Cerebellar cortex (tissue), 1 donor: ENCODE results near the gene HOXC9.

Experiments used
- DNase-seq: peaks from one replicate; pipeline ENCODE4 v3.0.0-alpha.2; 2015; ENCODE audit warnings: low spot score

Gene HOXC9

DNA sequence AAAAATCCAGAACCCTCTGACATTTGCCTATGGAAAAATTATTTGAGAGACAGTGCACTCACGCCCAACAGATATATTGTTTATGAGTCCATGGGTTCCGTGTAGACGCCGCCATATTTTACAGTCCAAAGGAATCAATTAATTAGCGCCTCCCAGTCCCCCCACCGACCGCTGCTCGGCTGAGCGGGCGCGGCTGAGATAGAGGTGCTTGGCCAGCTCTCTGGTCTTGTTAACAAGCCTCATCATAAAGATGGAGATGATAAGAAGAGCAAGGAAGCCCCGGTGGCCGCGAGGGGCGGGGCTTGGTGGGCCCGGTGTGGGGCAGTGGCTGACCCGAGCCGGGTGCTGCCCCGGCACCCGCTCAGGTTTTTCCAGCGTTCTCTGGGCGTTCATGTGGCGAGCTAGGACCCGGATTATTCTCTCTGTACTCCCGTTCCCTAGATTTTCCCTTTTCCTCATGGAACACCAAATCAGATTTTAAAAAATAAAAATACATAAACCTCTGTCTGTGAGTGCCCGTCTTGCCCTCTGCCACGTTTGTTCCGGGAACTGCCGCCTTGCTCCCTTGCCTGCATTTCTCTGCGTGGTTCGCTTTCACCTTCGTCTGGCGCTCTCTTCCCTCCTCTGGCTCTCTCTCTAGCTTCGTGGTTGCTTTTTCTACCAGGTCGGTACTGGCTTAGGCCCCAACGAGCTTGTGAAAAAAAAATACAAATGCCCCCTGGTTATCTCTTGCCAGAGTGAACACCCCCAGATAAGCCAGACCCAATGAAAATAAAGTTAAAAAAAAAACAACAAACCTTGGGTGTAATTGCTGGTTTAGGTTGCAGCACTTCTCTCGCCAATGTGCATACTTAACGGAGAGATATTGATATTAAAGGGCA is 36.3 kb upstream of the HOXC9 start:
- no peak for DNase-seq

- DNase-seq: no peak
These were observed 35.6 kb upstream of the HOXC9 start for GRCh38 chr12:53964315-53964713.

DNA sequence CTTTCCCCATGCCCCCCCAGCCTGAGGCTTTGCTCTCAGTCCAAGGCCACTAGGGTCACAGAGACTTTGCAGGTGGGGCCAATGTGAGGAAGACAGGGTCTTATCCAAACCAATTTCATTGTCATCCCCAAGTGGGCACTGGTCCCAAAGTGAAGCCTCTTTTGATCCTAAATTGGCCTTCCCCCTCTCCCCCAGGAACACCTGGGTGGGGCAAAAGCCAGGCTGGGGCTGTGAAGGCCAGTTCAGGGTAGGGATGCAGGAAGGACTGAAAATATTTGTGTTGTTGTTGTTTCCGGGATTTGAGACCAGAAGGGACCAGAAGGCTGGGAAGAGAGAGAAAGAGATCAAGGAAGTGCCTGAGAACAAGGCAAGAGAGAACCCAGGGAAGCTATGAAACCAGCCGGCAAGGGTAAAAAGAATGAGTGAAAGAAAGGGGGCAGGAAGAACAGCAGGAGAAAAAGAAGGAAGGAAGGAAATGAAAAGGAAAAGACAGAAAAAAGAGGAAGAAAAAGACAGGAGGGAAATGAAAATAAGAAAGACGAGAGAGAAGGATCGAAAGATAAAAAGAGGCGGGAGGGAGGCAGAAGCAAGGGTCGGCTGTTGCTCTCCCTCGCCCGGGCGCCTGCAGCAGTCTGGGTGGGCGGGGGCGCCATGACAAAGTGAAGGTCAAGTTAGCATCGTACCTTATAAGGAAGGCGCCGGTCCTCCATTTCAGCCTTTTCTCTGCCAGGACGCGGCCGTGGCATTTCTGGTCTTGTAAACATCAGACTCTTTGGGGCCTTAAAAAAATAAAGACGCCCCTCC is 34.5 kb upstream of the HOXC9 start:
- DNase-seq: no peak

DNA sequence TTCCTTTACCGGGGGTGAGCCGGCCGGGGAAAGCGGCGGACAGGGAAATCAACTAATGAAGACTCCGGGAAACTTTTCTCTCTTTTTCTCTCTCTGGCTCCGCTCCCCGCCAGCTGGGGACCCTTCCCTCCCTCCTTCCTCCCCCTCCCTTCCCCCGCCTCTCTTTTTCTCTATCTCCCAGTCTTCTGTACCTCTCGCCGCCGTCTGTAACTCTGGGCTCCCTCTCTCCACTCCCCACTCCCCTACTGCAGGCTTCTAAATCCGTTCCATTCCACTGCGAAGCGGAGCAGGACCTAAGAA is 33.9 kb upstream of the HOXC9 start:
- DNase-seq: no peak

DNA sequence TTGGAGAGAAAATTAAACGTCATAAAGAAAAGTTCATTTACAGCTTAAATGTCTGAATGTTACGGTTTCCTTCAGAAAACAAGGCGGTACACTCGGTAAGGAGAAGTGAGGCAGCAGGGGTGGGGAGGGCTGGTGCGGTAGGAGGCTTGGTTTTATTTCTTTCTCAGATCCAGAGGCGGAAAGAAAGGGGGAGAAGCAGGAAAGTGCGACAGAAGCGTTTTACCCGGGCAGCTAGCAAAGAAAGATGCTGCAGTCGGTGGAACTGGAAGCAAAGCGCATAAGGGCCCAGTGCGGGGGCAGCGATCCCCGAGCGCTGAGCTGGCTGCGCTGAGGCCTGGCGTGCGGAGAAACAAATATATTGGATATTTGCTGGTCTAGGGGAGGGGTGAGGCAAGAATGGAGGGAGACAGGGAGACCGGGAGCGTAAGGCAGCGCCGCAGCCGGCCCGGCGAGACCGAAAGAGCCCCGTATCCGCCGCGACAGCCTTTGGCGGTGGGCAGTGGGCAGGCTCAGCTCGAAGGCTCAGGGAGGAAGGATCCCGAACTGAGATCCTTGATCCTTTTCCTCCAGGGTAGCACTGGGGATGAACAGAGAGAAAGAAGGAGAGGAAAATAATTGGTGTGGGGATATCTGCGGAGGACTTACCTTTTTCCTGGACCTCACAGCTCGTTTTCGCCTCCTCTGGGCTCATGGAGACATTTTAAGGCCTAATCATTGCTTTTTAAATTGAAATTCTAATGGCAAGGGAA is 33.4 kb upstream of the HOXC9 start:
- DNase-seq: no peak

DNA sequence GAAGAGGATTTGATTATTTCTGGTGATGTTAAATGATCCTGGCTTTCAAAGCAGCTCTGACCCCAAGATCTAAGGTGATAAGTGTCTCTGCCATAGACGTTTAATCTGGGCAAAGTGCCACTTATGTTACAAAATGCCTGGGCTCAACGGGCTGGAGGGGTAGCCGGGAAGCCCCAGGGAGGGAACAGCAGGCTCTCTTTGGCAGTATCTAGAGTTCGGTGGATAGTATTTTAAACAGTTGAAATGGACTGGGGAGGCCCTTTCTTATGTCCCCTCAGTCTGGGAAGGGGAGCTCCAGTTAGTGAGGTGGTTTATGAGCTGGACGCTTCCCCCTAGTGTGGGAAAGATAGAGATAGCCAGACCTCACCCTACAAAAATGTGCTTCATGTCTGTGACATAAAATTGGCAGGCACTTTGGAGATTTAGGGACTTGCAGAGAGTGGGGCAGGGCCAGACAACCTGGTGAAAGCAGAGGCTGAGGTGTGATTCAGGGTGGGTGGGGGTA is 32.5 kb upstream of the HOXC9 start:
- DNase-seq: no peak

- no peak for DNase-seq
These were observed 31.5 kb upstream of the HOXC9 start for GRCh38 chr12:53968214-53969127.

DNA sequence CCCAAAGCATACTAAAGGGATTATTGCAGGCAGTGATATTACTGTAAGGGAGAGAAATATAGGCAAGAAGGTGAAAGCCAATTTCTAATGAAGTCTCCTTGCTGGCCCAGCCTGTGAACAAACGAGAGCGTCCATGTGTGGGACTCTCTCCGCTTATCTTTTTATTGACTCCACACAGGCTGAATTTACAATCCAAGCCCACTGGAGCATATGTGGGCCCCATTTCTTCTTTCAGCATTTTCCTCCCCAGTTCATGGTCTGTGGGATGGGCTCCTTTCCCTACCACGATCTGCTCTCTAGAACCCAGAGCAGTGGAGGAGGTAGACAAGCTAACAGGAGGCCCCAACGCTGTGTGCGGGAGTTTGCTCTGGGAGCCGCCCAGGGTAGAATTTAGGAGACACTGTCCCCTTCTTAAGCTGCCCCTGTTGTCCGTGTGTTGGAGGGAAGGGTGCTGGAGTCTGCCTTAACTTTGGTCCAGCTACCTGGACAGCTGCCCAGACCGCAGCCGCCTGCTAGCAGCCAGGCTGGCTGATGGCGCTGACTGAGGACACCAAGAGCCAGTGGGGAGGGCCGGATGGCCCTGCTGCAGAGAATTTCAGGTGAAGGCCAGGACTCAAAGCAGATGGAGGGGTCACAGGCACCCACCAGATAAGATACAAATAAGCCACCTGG is 30.2 kb upstream of the HOXC9 start:
- DNase-seq: no peak

GRCh38 chr12:53970451-53970850 is 29.5 kb upstream of the HOXC9 start:
- DNase-seq: no peak

DNA sequence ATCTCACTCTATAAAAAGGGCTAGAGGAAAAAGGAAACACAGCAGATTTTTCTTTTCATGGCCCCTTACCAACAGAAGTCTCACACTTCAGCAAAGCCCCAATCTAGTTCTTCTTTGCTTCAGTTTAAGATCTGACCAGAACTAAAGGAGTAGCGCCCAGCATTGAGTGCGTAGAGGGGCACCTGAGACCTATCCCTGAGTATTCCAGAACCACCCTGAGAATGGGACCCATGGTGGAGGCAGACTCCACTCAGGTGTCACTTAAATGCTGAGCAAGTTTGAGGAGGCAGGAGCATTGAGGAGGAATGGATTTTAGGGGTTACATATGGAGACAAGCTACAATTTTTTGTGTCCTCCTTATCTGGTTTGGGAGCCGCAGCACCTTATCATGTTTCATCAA is 28.8 kb upstream of the HOXC9 start:
- no peak for DNase-seq

DNA sequence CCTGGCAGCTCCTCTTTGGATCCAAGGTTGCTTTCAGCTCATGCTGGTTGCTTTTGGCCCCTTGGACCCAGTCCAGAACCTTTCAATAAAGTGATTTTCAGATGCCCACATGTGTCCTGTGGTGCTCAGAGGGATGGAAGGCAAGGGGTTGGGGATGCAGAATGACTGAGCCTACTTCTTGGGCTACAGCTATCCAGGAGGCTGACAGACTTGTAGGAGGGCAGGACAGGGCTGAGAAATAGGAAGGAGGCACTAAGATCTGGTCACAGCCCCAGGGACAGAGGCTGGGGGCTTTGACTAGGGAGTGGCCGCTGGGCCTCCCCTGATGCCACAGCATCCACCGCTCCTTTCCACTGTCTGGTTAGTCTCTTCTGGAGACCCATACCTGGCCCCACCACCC is 28.3 kb upstream of the HOXC9 start:
- no peak for DNase-seq

GRCh38 chr12:53972152-53972702 is 27.7 kb upstream of the HOXC9 start:
- no peak for DNase-seq

DNA sequence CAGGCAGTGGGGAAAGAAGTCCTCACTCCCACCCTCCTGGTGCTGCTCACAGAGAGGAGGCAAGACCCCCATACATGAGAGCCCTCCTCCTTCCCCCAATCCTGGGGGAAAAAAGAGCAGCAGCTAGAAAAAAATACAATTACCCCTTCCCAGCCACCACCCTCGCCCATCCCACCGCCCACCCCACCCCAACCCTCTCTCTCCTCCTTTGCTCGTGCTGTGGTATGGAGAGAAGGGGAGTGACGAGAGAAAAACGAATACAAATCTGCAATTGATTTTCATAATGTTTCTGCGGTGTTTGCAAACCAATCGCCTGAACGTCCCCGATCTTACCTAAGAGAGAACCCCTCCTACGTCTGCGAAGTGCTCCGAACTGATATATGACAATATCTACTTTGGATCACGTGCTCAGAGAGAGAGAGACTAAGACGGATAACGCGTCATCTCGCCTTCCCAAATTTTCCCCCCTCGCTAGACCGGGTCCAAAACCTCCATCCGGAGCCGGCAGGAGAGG is 27.2 kb upstream of the HOXC9 start, which contains the start of gene HOXC11:
Gene HOXC11, plus strand, starts transcription at position 405 of the 514 bp plus-strand sequence. CDS start 116 bp downstream, outside the sequence.
- DNase-seq: no peak

DNA sequence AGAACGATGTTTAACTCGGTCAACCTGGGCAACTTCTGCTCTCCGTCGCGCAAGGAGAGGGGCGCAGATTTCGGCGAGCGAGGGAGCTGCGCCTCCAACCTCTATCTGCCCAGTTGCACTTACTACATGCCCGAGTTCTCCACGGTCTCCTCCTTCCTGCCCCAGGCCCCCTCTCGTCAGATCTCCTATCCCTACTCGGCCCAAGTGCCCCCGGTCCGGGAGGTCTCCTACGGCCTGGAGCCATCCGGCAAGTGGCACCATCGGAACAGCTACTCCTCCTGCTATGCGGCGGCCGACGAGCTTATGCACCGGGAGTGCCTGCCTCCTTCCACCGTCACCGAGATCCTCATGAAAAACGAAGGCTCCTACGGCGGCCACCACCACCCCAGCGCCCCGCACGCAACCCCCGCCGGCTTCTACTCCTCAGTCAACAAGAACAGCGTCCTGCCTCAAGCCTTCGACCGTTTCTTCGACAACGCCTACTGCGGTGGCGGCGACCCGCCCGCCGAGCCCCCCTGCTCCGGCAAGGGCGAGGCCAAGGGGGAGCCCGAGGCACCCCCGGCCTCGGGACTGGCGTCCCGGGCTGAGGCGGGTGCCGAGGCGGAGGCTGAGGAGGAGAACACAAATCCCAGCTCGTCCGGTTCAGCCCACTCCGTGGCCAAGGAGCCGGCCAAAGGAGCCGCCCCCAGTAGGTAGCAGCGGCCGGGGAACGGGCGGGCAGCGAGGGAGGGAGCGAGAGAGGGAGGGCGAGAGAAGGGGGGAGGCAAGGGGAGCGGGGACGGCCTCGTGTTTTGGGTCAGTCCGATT is 26.5 kb upstream of the HOXC9 start:
- DNase-seq: no peak

DNA sequence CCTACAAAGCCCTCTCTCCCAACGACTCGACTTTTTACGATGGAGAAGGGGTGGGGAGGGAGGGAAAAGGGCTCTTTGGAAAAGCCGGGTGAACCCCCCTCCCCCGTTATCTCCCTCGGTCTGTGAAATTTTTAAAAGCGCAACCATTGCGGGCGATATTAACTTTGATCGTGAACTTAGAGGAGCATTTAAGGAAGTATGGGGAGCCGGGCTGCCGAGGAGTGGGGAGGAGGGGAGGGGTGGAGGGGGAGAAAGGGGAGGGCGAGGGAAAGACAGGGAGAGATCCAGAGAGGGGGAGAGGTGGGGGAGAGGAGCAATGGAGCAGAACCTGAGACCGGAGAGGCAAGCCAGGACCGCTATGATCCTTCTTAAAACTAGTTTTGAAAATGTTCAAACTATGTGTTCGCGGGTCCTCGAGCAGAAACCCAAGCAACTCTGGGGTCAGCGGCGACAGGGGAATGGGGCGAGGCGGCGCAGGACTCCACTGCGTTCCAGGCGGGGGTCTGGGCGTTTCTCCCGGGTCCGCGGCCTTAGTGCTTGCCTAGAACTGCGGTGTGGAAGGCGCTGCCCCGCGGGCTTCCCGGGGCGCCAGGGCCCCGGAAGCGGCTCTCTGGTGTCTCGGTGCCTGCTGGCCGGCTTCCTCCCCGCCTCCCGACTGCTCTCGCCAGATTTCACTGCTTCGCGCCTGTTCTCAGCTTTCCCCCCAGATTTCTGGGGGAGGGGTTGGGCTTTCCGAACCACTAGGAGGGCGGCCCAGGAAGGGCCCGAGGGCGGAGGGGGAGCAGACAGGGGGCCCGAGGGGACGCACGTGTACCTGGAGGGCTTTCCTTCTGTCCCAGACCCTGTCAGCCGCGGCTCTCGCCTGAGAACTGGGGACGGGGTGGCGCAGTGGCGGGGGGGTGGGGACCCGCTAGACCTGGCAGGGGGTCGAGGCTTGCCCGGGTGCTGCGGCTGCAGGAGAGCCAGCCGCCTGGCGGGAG is 25.6 kb upstream of the HOXC9 start, which contains the start of gene HOTAIR:
Gene HOTAIR, minus strand, starts transcription at position 871 of the 980 bp plus-strand sequence.
- no peak for DNase-seq

GRCh38 chr12:53975064-53975471 is 24.9 kb upstream of the HOXC9 start:
- DNase-seq: no peak

DNA sequence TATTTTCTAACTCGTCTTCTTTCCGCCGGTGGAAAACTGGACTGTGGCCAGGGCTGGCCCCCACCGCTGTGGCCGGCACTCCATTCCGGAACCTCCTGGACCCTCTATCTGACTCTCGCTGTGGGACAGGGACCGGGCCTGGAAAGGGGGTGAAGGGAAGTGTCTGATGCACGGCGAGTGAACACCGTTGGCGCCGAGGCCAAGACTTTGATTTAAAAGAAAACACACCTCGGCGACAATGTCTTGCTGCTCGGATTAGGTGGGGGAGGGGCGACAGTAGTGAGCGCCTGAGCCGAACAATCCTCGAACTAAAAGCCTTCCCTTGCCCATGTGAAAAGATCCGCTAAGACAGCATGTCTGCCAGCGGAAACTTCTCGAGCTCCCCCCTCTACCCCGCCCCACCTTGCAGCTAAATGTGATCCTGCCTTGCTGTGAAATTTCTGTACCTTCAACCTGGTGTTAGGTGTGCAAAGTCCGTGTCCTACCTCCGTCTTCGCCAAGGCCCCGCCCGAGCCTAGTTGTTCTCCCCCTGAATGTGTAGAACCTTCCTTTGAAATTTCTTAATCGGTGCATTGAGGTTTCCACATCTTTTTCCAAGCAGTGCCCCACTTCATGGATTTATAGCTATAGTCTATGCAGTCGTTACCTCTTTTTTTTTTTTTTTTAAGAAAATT is 24.3 kb upstream of the HOXC9 start:
- DNase-seq: no peak
